ENCODE measurements around the gene FUT3. TPM values are rescaled to one million over a fixed set of nuclear protein-coding genes. Genes with fewer than 3 reads are reported as not detected.

The FUT3 gene
- total RNA-seq, 1 donor from 2014 or later, result not detected

GRCh38 chr19:5793188-5793587 lies 58.1 kb downstream of the FUT3 start:
- Histone ChIP-seq H3K9me3 (ENCODE audit: control insufficient read depth in 3 of 3, low read length in 3 of 3) (peaks cover 0 to 3% (median 0%) of the 10 kb centered on the region in 3 donors), H3K9ac (ENCODE audit: low read depth in 1 of 3, low read length in 3 of 3) (no peak overlapping the region), H3K27me3 (ENCODE audit: control insufficient read depth in 3 of 3, insufficient read depth in 3 of 3, low read length in 3 of 3) (peaks cover 0 to 8% (median 4%) of the 10 kb centered on the region in 3 donors), H3K4me3 (ENCODE audit: low read length in 3 of 3) (no peak overlapping the region), H3K36me3 (ENCODE audit: control insufficient read depth in 3 of 3, insufficient read depth in 3 of 3, low read length in 3 of 3) (peaks cover 15 to 17% (median 16%) of the 10 kb centered on the region in 3 donors), H3K4me1 (ENCODE audit: control insufficient read depth in 3 of 3, insufficient read depth in 3 of 3, low read length in 3 of 3) (peaks cover 7 to 12% (median 7%) of the 10 kb centered on the region in 3 donors), H3K27ac (ENCODE audit: low read depth, low read length) (no peak overlapping the region)

Other genes starting within 250 kb of the FUT3 start
- gene SAFB2, start 228.7 kb downstream of the FUT3 start, total RNA-seq, result 23.5 TPM
- gene SAFB, start 228.4 kb downstream of the FUT3 start, total RNA-seq, result 61.1 TPM
- 43.3 TPM for gene MICOS13, start 170.9 kb downstream of the FUT3 start, total RNA-seq
- 4.7 TPM for gene HSD11B1L, start 170.4 kb downstream of the FUT3 start, total RNA-seq
- 634 TPM for gene RPL36, start 161.2 kb downstream of the FUT3 start, total RNA-seq
- 37.1 TPM for gene LONP1, start 131.3 kb downstream of the FUT3 start, total RNA-seq
- not detected for gene CATSPERD, start 130.8 kb downstream of the FUT3 start, total RNA-seq
- gene PRR22, start 66.7 kb downstream of the FUT3 start, total RNA-seq, result not detected
- 15.7 TPM for gene DUS3L, start 60.3 kb downstream of the FUT3 start, total RNA-seq
- not detected for gene NRTN, start 46.4 kb downstream of the FUT3 start, total RNA-seq
- gene FUT6, start 11.7 kb downstream of the FUT3 start, total RNA-seq, result not detected
- not detected for gene FUT5, start 19.1 kb upstream of the FUT3 start, total RNA-seq
- gene NDUFA11, start 52.3 kb upstream of the FUT3 start, total RNA-seq, result 202 TPM
- 3.7 TPM for gene VMAC, start 53.4 kb upstream of the FUT3 start, total RNA-seq
- 1.6 TPM for gene CAPS, start 62.8 kb upstream of the FUT3 start, total RNA-seq
- 26.6 TPM for gene RANBP3, start 126.7 kb upstream of the FUT3 start, total RNA-seq

Measured in skeletal muscle tissue (tissue), 4 donors.